ENCODE results near the gene AMZ1.

DNA sequence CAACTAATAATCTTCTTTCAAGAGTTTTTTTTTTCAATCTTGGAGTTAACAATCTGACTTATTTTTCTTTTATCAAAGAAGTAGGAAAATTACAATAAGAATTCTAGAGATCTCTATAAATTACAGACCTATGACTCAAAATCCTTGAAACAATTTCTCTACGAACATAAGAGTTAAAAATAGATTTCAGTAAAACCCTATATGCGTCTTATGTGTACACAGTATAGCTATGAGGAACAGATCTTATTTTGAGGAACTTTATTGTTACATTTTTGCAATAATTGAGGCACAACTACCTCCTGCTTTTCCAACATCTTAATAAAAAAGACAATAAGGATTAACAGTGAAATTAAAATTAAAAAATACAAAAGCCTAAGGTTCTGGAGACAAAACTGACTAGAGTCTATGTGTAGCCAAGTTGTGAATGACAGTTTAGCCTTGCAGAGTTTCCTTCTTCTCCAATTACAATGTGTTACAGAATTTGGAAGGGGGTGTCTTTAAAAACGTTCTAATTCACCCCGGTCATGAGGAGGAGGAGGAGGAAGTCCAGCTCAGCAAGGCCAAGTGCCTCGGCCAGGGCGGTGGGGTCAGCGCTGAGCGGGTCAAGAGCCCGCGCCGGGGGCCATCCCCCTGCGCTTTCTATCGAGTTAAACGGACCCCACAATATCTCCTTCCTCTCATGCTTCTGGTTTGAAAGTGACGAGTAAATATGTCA lies 40.5 kb downstream of the AMZ1 start:
- TF ChIP-seq POLR2AphosphoS5 (IDR thresholded peaks at IDR 0.05; ENCODE audit: low read depth, low read length), result no peak
- TF ChIP-seq REST (IDR thresholded peaks at IDR 0.05; ENCODE audit: insufficient read depth in 1 of 2, low read depth in 2 of 2, low read length in 2 of 2), result no peak
- no peak for TF ChIP-seq TAF1 (IDR thresholded peaks at IDR 0.05; ENCODE audit: borderline replicate concordance, insufficient read depth, low read length)
